Endodermal cell (in vitro differentiated cells): ENCODE measurements around the gene CAMK2D. TPM values are rescaled to one million over a fixed set of nuclear protein-coding genes. Genes with fewer than 3 reads are reported as not detected.

Experiments used
- DNase-seq: peaks from one replicate; pipeline ENCODE4 v3.0.0-alpha.2; 2017
- H3K27ac ChIP-seq: 2 replicates; pipeline ENCODE4 v1.5.1; 2013; ENCODE audit warnings: mild to moderate bottlenecking, low read depth, low read length, moderate library complexity
- H3K27me3 ChIP-seq: 2 replicates; pipeline ENCODE4 v1.6.1; 2013; ENCODE audit warnings: mild to moderate bottlenecking, low read length, moderate library complexity; ENCODE audit not compliant: insufficient read depth, control insufficient read depth, poor library complexity, severe bottlenecking
- H3K36me3 ChIP-seq: 2 replicates; pipeline ENCODE4 v1.7.0; 2013; ENCODE audit warnings: mild to moderate bottlenecking, low read length, moderate library complexity; ENCODE audit not compliant: control insufficient read depth, insufficient read depth
- H3K4me1 ChIP-seq: one replicate; pipeline ENCODE4 v1.7.0; 2013; ENCODE audit warnings: low read length; ENCODE audit not compliant: control insufficient read depth, insufficient read depth
- H3K4me3 ChIP-seq: 2 replicates; pipeline ENCODE4 v1.5.1; 2013; ENCODE audit warnings: mild to moderate bottlenecking, low read length, moderate library complexity
- H3K9ac ChIP-seq: 2 replicates; pipeline ENCODE4 v1.6.1; 2013; ENCODE audit warnings: mild to moderate bottlenecking, low read length, moderate library complexity; ENCODE audit not compliant: poor library complexity, severe bottlenecking; ENCODE audit errors: extremely low read depth
- H3K9me3 ChIP-seq: 2 replicates; pipeline ENCODE4 v1.6.1; 2013; ENCODE audit warnings: mild to moderate bottlenecking, low read length, moderate library complexity; ENCODE audit not compliant: control insufficient read depth
- H3K27ac Mint-ChIP-seq: 2 replicates; pipeline ENCODE4 v1.8.0; 2020; ENCODE audit warnings: mixed read lengths
- H3K27me3 Mint-ChIP-seq: 2 replicates; pipeline ENCODE4 v1.8.0; 2021; ENCODE audit warnings: mild to moderate bottlenecking, mixed read lengths; ENCODE audit not compliant: insufficient read depth
- H3K36me3 Mint-ChIP-seq: 2 replicates; pipeline ENCODE4 v1.8.0; 2020; ENCODE audit warnings: low read depth, mixed read lengths
- H3K4me1 Mint-ChIP-seq: 2 replicates; pipeline ENCODE4 v1.8.0; 2020; ENCODE audit warnings: mixed read lengths
- H3K4me3 Mint-ChIP-seq: 2 replicates; pipeline ENCODE4 v1.8.0; 2020; ENCODE audit warnings: mild to moderate bottlenecking, moderate library complexity, mixed read lengths
- H3K9me3 Mint-ChIP-seq: 2 replicates; pipeline ENCODE4 v1.8.0; 2020; ENCODE audit warnings: mild to moderate bottlenecking, mixed read lengths
- CTCF ChIP-seq: fragments of 200-600 bp; sonication (generic); conservative IDR thresholded peaks from 2 replicates; pipeline ENCODE4 v1.5.0; 2021; ENCODE audit warnings: antibody characterized with exemption, mild to moderate bottlenecking
- WGBS, 2 experiments: methylation state at CpG; one replicate each; pipeline versions ENCODE4 v1.1.5 to v1.1.7; 2013; ENCODE audit warnings: missing lambda C conversion rate in 2 of 2, mixed read lengths in 1 of 2; ENCODE audit not compliant: insufficient coverage in 1 of 2, insufficient read length in 1 of 2; 5-methylcytosine and 5-hydroxymethylcytosine counted together
- total RNA-seq, 2 donors: library from RNA; stranded (reverse); fragmentation: NEBNext Ultra II Directional in 1 of 2; extraction: Animal tissue kit (Norgen Biotek cat#: 25700) in 1 of 2; gene quantifications; 2 replicates in 1 of 2; 3 replicates in 1 of 2; pipeline ENCODE4 v1.2.1, GENCODE V29; 2021

Gene CAMK2D
- total RNA-seq, 2 donors from 2014 or later = 91.1 to 120 TPM

GRCh38 chr4:113471146-113471860 is 290.2 kb downstream of the CAMK2D start:
- peaks cover 15% of the 10 kb centered on the region for H3K36me3 ChIP-seq
- Mint-ChIP-seq H3K4me3 (no peak overlapping the region), H3K36me3 (peaks cover 28% of the 10 kb centered on the region), H3K27ac (no peak overlapping the region), H3K4me1 (peaks cover 32% of the 10 kb centered on the region), H3K27me3 (no peaks in the 10 kb centered on the region), H3K9me3 (peaks cover 2% of the 10 kb centered on the region)
- H3K4me1 ChIP-seq = peaks cover 10% of the 10 kb centered on the region
- no peak overlapping the region for H3K4me3 ChIP-seq
- H3K27me3 ChIP-seq = no peaks in the 10 kb centered on the region
- H3K27ac ChIP-seq = no peak overlapping the region
- WGBS, 2 experiments = 91 to 100% methylated on average over 4 of the region's 4 CpGs
- DNase-seq = no peak
- no peak overlapping the region for H3K9ac ChIP-seq
- H3K9me3 ChIP-seq = peaks cover 4% of the 10 kb centered on the region
- no peak for TF ChIP-seq CTCF

GRCh38 chr4:113469926-113470325 is 291.6 kb downstream of the CAMK2D start:
- Histone ChIP-seq H3K4me1 (peaks cover 10% of the 10 kb centered on the region), H3K36me3 (peaks cover 12% of the 10 kb centered on the region), H3K4me3 (no peak overlapping the region), H3K27ac (no peak overlapping the region), H3K27me3 (no peaks in the 10 kb centered on the region), H3K9me3 (no peaks in the 10 kb centered on the region), H3K9ac (no peak overlapping the region)
- H3K36me3 Mint-ChIP-seq = peaks cover 21% of the 10 kb centered on the region
- no peak for TF ChIP-seq CTCF
- no peaks in the 10 kb centered on the region for H3K9me3 Mint-ChIP-seq
- H3K4me3 Mint-ChIP-seq = no peak overlapping the region
- WGBS, 2 experiments = 94 to 95% methylated on average over 1 of the region's 1 CpG
- H3K27me3 Mint-ChIP-seq = no peaks in the 10 kb centered on the region
- H3K4me1 Mint-ChIP-seq = peaks cover 32% of the 10 kb centered on the region
- no peak for DNase-seq
- no peak overlapping the region for H3K27ac Mint-ChIP-seq

- Mint-ChIP-seq H3K4me3 (no peak overlapping the region), H3K9me3 (no peaks in the 10 kb centered on the region), H3K27me3 (no peaks in the 10 kb centered on the region), H3K4me1 (peaks cover 32% of the 10 kb centered on the region), H3K36me3 (peaks cover 24% of the 10 kb centered on the region), H3K27ac (no peak overlapping the region)
- 100% methylated on average over 1 of the region's 1 CpG for WGBS, 2 experiments
- Histone ChIP-seq H3K9ac (no peak overlapping the region), H3K36me3 (peaks cover 16% of the 10 kb centered on the region), H3K4me3 (no peak overlapping the region), H3K9me3 (no peaks in the 10 kb centered on the region), H3K27ac (no peak overlapping the region), H3K4me1 (peaks cover 10% of the 10 kb centered on the region), H3K27me3 (no peaks in the 10 kb centered on the region)
- no peak for DNase-seq
- TF ChIP-seq CTCF = no peak
Measured at GRCh38 chr4:113469023-113469390, 292.5 kb downstream of the CAMK2D start.
